Stimulated activated CD8-positive, alpha-beta memory T cell treated with anti-CD3 and anti-CD28 coated beads, Interleukin-7, amount 100 ng/mL, for 4 hours (primary cell): ENCODE measurements around the gene DEFB132.

Source experiments
- DNase-seq, 2 donors: peaks; one replicate each; pipeline ENCODE4 v3.0.0-alpha.2; 2020; ENCODE audit warnings: low read depth in 2 of 2

The DEFB132 gene

GRCh38 chr20:263701-264100 lies 6.2 kb downstream of the DEFB132 start:
- DNase-seq, result no peak

- DNase-seq, result peak; percentile 70 to 77
These were observed 9.4 kb downstream of the DEFB132 start for GRCh38 chr20:266596-267562.

GRCh38 chr20:270517-270916 lies 13.0 kb downstream of the DEFB132 start:
- no peak for DNase-seq

- no peak for DNase-seq
These were observed 13.5 kb downstream of the DEFB132 start for GRCh38 chr20:271069-271468.

- DNase-seq, result no peak
These were observed 14.0 kb downstream of the DEFB132 start for GRCh38 chr20:271528-271927.

GRCh38 chr20:272718-273117 lies 15.2 kb downstream of the DEFB132 start:
- DNase-seq, result no peak

- DNase-seq, result no peak
These were observed 16.4 kb downstream of the DEFB132 start for GRCh38 chr20:273884-274283.

GRCh38 chr20:275791-276190 lies 18.3 kb downstream of the DEFB132 start:
- DNase-seq, result no peak

GRCh38 chr20:276620-277495 lies 19.3 kb downstream of the DEFB132 start:
- no peak for DNase-seq

GRCh38 chr20:277496-277781 lies 19.9 kb downstream of the DEFB132 start:
- DNase-seq, result no peak

GRCh38 chr20:278181-278580 lies 20.7 kb downstream of the DEFB132 start:
- DNase-seq, result no peak

GRCh38 chr20:278607-279571 lies 21.4 kb downstream of the DEFB132 start:
- DNase-seq, result no peak

- no peak for DNase-seq
These were observed 26.6 kb downstream of the DEFB132 start for GRCh38 chr20:284172-284571.

- no peak for DNase-seq
These were observed 29.0 kb downstream of the DEFB132 start for GRCh38 chr20:286508-286907.

- no peak for DNase-seq
These were observed 31.6 kb downstream of the DEFB132 start for GRCh38 chr20:288956-289692.

GRCh38 chr20:289693-290083 lies 32.2 kb downstream of the DEFB132 start:
- no peak for DNase-seq

GRCh38 chr20:290084-290831 lies 32.7 kb downstream of the DEFB132 start, which contains the start of gene C20orf96:
Gene C20orf96 (minus strand): TSS chr20:290750. CDS start chr20:290610, 140 bp downstream.
- peak; percentile 72 to 80 for DNase-seq

GRCh38 chr20:294602-295001 lies 37.1 kb downstream of the DEFB132 start:
- DNase-seq, result no peak

- DNase-seq, result no peak
These were observed 38.3 kb downstream of the DEFB132 start for GRCh38 chr20:295804-296203.
